Caco-2 (cell line): Measurements from ENCODE around the gene DEFB128. TPM values are rescaled to one million over a fixed set of nuclear protein-coding genes. Genes with fewer than 3 reads are reported as not detected.

Experiments used
- BruUV-seq: library from RNA; stranded (reverse); fragments of 400-500 nt; replicated peaks from 2 replicates; lab custom pipeline; 2021; lab: Mats Ljungman, UMichigan
- CTCF ChIA-PET: fragments of 300-600 bp; sonication (Branson Sonifier 250); formaldehyde crosslinking; loops from one replicate; lab custom pipeline; 2022; ENCODE audit warnings: antibody characterized with exemption; lab: Charles Lee
- POLR2A ChIA-PET: fragments of 300-600 bp; sonication (Branson Sonifier 250); formaldehyde crosslinking; loops from one replicate; lab custom pipeline; 2022; ENCODE audit warnings: antibody characterized with exemption; lab: Charles Lee
- DNase-seq, 2 experiments: peaks; one replicate each; pipeline versions ENCODE4 v3.0.0 to v3.0.0-alpha.2; 2020 to 2022
- H3K27me3 ChIP-seq: replicated peaks from 2 replicates; pipeline ENCODE4 v1.6.0; 2011; ENCODE audit warnings: low read length; ENCODE audit not compliant: control insufficient read depth, insufficient read depth
- H3K36me3 ChIP-seq: 2 replicates; pipeline ENCODE4 v1.5.1; 2011; ENCODE audit warnings: low read length; ENCODE audit not compliant: control insufficient read depth, insufficient read depth
- H3K4me1 ChIP-seq: fragments of 250-450 bp; sonication (Bioruptor Pico); 2 replicates; pipeline ENCODE4 v1.5.1; 2020; ENCODE audit warnings: mild to moderate bottlenecking
- H3K4me3 ChIP-seq: 2 replicates; pipeline ENCODE4 v1.5.1; 2011; ENCODE audit warnings: low read depth, mild to moderate bottlenecking, control low read depth, low read length
- H3K9me3 ChIP-seq: fragments of 250-450 bp; sonication (Bioruptor Pico); 2 replicates; pipeline ENCODE4 v1.5.1; 2020; ENCODE audit warnings: mild to moderate bottlenecking, moderate library complexity
- H3K27ac Mint-ChIP-seq: one replicate; pipeline ENCODE4 v1.8.0; 2022; ENCODE audit warnings: mixed read lengths; ENCODE audit not compliant: unreplicated experiment
- H3K27me3 Mint-ChIP-seq: one replicate; pipeline ENCODE4 v1.8.0; 2022; ENCODE audit warnings: mixed read lengths; ENCODE audit not compliant: insufficient read depth, unreplicated experiment
- H3K36me3 Mint-ChIP-seq: one replicate; pipeline ENCODE4 v1.8.0; 2022; ENCODE audit warnings: mild to moderate bottlenecking, mixed read lengths; ENCODE audit not compliant: insufficient read depth, unreplicated experiment
- H3K4me1 Mint-ChIP-seq: one replicate; pipeline ENCODE4 v1.8.0; 2022; ENCODE audit warnings: low read depth, mixed read lengths; ENCODE audit not compliant: unreplicated experiment
- H3K4me3 Mint-ChIP-seq: one replicate; pipeline ENCODE4 v1.8.0; 2022; ENCODE audit warnings: mild to moderate bottlenecking, moderate library complexity, mixed read lengths; ENCODE audit not compliant: unreplicated experiment
- H3K9me3 Mint-ChIP-seq: one replicate; pipeline ENCODE4 v1.8.0; 2022; ENCODE audit warnings: mixed read lengths; ENCODE audit not compliant: unreplicated experiment
- CTCF ChIP-seq, 2 experiments: fragments of 200-600 bp in 1 of 2; IDR thresholded peaks; 1 replicate in 1 of 2; 2 replicates in 1 of 2; pipeline versions ENCODE4 v1.5.1 to v1.8.0; 2011 to 2022; ENCODE audit warnings: antibody characterized with exemption in 1 of 2, control low read depth in 1 of 2, inconsistent platforms in 1 of 2, low read depth in 1 of 2, low read length in 1 of 2, mild to moderate bottlenecking in 1 of 2, moderate library complexity in 1 of 2; ENCODE audit not compliant: insufficient read depth in 1 of 2, severe bottlenecking in 1 of 2, unreplicated experiment in 1 of 2
- intact Hi-C: fragments of 100-400 bp; cut with micrococcal nuclease; formaldehyde crosslinking; loops from one replicate; pipeline ENCODE4 v1.10.0; 2022; ENCODE audit not compliant: unreplicated experiment
- total RNA-seq: library from RNA; stranded (reverse); gene quantifications from 2 replicates; pipeline ENCODE4 v1.2.3, GENCODE V29; 2022

DEFB128 gene
- total RNA-seq, 1 experiment from 2014 or later: not detected

DNA sequence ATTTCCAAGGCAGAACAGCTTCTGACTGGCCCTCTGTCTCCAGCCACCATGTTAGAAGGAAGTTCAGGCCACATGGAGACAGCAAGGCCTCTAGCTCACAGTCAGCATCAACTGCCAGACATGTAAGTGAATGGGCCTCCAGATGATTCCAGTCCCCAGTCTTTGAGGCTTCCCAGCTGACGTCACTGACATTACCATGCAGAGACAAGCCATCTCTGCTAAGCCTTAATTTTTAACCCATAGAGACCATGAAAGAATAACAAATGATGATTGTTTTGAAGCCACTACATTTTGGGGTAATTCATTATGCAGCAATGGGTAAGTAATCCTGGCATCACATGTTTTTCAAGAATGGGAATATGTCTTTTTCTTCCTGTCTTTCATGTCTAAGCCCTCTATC is 26.3 kb upstream of the DEFB128 start:
- Histone ChIP-seq H3K4me1 (0 out of 2 replicates have a peak, but pooled peaks cover under 1% of the 10 kb centered on the region), H3K27me3 (no peaks in the 10 kb centered on the region), H3K4me3 (no peak overlapping the region), H3K9me3 (no peaks in the 10 kb centered on the region), H3K36me3 (no peaks in the 10 kb centered on the region)
- no peaks in the 10 kb centered on the region for H3K36me3 Mint-ChIP-seq
- TF ChIP-seq CTCF (IDR thresholded peaks at IDR 0.05; ENCODE audit: insufficient read depth in 1 of 2, low read depth in 1 of 2, low read length in 1 of 2, severe bottlenecking in 1 of 2, unreplicated experiment in 1 of 2): no peak
- H3K27ac Mint-ChIP-seq: no peak overlapping the region
- H3K4me3 Mint-ChIP-seq: no peak overlapping the region
- intact Hi-C loops: no loop called here
- no TSS peak for BruUV-seq
- no peaks in the 10 kb centered on the region for H3K9me3 Mint-ChIP-seq
- ChIA-PET POLR2A (no interaction called here), CTCF (interaction anchor here (1.0 kb wide), 1 partner anchor 47 kb away, joined by 3 read pairs; no protein-coding TSS in a partner anchor)
- DNase-seq: no peak
- no peaks in the 10 kb centered on the region for H3K4me1 Mint-ChIP-seq
- H3K27me3 Mint-ChIP-seq: peaks cover 5% of the 10 kb centered on the region

- intact Hi-C loops: no loop called here
Observed at GRCh38 chr20:214383-214782, 24.9 kb upstream of the DEFB128 start.

GRCh38 chr20:210809-211502 is 21.4 kb upstream of the DEFB128 start:
- no TSS peak for BruUV-seq
- H3K27ac Mint-ChIP-seq: no peak overlapping the region
- Histone ChIP-seq H3K4me3 (no peak overlapping the region), H3K9me3 (no peaks in the 10 kb centered on the region), H3K36me3 (no peaks in the 10 kb centered on the region), H3K4me1 (0 out of 2 replicates have a peak, but pooled peaks cover 4% of the 10 kb centered on the region), H3K27me3 (no peaks in the 10 kb centered on the region)
- H3K9me3 Mint-ChIP-seq: no peaks in the 10 kb centered on the region
- no peak for TF ChIP-seq CTCF (IDR thresholded peaks at IDR 0.05; ENCODE audit: insufficient read depth in 1 of 2, low read depth in 1 of 2, low read length in 1 of 2, severe bottlenecking in 1 of 2, unreplicated experiment in 1 of 2)
- H3K27me3 Mint-ChIP-seq: no peaks in the 10 kb centered on the region
- ChIA-PET CTCF (no interaction called here), POLR2A (no interaction called here)
- DNase-seq: no peak
- intact Hi-C loops: no loop called here
- H3K36me3 Mint-ChIP-seq: no peaks in the 10 kb centered on the region
- H3K4me3 Mint-ChIP-seq: no peak overlapping the region
- no peaks in the 10 kb centered on the region for H3K4me1 Mint-ChIP-seq

More at GRCh38 chr20:214383-214782, 24.9 kb upstream of the DEFB128 start:
- no peak for DNase-seq
- POLR2A ChIA-PET: no interaction called here
- H3K36me3 Mint-ChIP-seq: no peaks in the 10 kb centered on the region
- H3K27ac Mint-ChIP-seq: no peak overlapping the region
- no TSS peak for BruUV-seq
- CTCF ChIA-PET: no interaction called here
- Histone ChIP-seq H3K9me3 (no peaks in the 10 kb centered on the region), H3K4me3 (no peak overlapping the region), H3K4me1 (0 out of 2 replicates have a peak, but pooled peaks cover 4% of the 10 kb centered on the region), H3K27me3 (no peaks in the 10 kb centered on the region), H3K36me3 (no peaks in the 10 kb centered on the region)
- no peaks in the 10 kb centered on the region for H3K9me3 Mint-ChIP-seq
- H3K4me3 Mint-ChIP-seq: no peak overlapping the region
- H3K4me1 Mint-ChIP-seq: no peaks in the 10 kb centered on the region
- no peaks in the 10 kb centered on the region for H3K27me3 Mint-ChIP-seq
- TF ChIP-seq CTCF (IDR thresholded peaks at IDR 0.05; ENCODE audit: insufficient read depth in 1 of 2, low read depth in 1 of 2, low read length in 1 of 2, severe bottlenecking in 1 of 2, unreplicated experiment in 1 of 2): no peak
